WTC11 (cell line): ENCODE measurements around the gene STK32B.

Source experiments
- ATF1 ChIP-seq: sonication (generic); formaldehyde crosslinking; IDR thresholded peaks from 2 replicates; pipeline ENCODE4 v1.8.1; 2023; ENCODE audit warnings: mild to moderate bottlenecking, moderate library complexity, missing genetic modification reagents
- ZNF317 ChIP-seq: sonication (generic); formaldehyde crosslinking; IDR thresholded peaks from 2 replicates; pipeline ENCODE4 v1.8.1; 2023; ENCODE audit warnings: low read depth, mild to moderate bottlenecking, moderate library complexity, missing genetic modification reagents, borderline replicate concordance
- TF ChIP-seq, protein P1 (sequence below): fragments of 200-600 bp; IDR thresholded peaks from 2 replicates; pipeline ENCODE4 v1.8.0; 2022; ENCODE audit warnings: antibody characterized with exemption
- TF ChIP-seq, protein P2 (sequence below): sonication (generic); formaldehyde crosslinking; IDR thresholded peaks from 2 replicates; pipeline ENCODE4 v1.8.1; 2023; ENCODE audit warnings: mild to moderate bottlenecking, missing genetic modification reagents, moderate library complexity

DNA sequence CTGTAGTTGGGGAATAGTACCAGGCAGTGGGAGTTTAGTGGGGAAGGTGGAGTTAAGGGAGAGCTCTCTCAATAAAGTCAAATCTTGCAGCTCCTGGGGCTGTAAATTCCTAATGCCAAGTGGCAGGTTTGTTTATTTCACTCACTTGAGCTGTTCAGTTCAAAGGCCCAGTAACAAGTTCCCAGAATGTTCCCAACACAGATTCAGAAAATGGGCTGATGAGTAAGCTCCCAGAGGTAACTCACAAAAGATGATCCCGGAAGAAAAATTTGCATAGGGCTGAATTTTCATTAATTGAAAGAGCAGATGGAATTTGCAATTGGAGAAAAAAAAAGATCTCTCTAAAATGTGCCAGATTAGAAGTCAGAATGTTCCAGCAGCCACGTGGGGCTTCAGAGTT lies 370.9 kb downstream of the STK32B start:
- TF ChIP-seq, protein P1, sequence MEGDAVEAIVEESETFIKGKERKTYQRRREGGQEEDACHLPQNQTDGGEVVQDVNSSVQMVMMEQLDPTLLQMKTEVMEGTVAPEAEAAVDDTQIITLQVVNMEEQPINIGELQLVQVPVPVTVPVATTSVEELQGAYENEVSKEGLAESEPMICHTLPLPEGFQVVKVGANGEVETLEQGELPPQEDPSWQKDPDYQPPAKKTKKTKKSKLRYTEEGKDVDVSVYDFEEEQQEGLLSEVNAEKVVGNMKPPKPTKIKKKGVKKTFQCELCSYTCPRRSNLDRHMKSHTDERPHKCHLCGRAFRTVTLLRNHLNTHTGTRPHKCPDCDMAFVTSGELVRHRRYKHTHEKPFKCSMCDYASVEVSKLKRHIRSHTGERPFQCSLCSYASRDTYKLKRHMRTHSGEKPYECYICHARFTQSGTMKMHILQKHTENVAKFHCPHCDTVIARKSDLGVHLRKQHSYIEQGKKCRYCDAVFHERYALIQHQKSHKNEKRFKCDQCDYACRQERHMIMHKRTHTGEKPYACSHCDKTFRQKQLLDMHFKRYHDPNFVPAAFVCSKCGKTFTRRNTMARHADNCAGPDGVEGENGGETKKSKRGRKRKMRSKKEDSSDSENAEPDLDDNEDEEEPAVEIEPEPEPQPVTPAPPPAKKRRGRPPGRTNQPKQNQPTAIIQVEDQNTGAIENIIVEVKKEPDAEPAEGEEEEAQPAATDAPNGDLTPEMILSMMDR, result no peak
- TF ChIP-seq ATF1 (CRISPR knock-in tag), result no peak
- no peak for TF ChIP-seq ZNF317 (CRISPR knock-in tag)
- TF ChIP-seq, protein P2, sequence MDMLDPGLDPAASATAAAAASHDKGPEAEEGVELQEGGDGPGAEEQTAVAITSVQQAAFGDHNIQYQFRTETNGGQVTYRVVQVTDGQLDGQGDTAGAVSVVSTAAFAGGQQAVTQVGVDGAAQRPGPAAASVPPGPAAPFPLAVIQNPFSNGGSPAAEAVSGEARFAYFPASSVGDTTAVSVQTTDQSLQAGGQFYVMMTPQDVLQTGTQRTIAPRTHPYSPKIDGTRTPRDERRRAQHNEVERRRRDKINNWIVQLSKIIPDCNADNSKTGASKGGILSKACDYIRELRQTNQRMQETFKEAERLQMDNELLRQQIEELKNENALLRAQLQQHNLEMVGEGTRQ, result no peak
